PFSK-1 (cell line): ENCODE data around the gene ATOH8.

ENCODE experiments used
- FOXP2 ChIP-seq: optimal IDR thresholded peaks from 2 replicates; pipeline ENCODE3; 2011; ENCODE audit warnings: borderline replicate concordance, control low read depth, inconsistent platforms; ENCODE audit not compliant: insufficient read depth; ENCODE audit errors: extremely low read length, extremely low read depth
- POLR2AphosphoS5 ChIP-seq: IDR thresholded peaks from 2 replicates; pipeline ENCODE4 v1.6.1; 2012; ENCODE audit warnings: low read depth, mild to moderate bottlenecking, control low read depth, low read length, moderate library complexity
- SIN3A ChIP-seq: IDR thresholded peaks from 2 replicates; pipeline ENCODE4 v1.6.1; 2012; ENCODE audit warnings: mild to moderate bottlenecking, low read length, moderate library complexity, borderline replicate concordance; ENCODE audit not compliant: insufficient read depth
- TAF1 ChIP-seq: IDR thresholded peaks from 2 replicates; pipeline ENCODE4 v1.6.1; 2012; ENCODE audit warnings: low read length, control low read depth, borderline replicate concordance; ENCODE audit not compliant: insufficient read depth
- TF ChIP-seq, protein P1 (sequence below), 2 experiments: IDR thresholded peaks; 2 replicates each; pipeline versions ENCODE4 v1.6.1 to v1.8.0; 2011 to 2012; ENCODE audit warnings: low read depth in 2 of 2, low read length in 2 of 2, control low read depth in 1 of 2, inconsistent platforms in 1 of 2, mild to moderate bottlenecking in 1 of 2, moderate library complexity in 1 of 2; ENCODE audit not compliant: insufficient read depth in 1 of 2

ATOH8 gene

DNA sequence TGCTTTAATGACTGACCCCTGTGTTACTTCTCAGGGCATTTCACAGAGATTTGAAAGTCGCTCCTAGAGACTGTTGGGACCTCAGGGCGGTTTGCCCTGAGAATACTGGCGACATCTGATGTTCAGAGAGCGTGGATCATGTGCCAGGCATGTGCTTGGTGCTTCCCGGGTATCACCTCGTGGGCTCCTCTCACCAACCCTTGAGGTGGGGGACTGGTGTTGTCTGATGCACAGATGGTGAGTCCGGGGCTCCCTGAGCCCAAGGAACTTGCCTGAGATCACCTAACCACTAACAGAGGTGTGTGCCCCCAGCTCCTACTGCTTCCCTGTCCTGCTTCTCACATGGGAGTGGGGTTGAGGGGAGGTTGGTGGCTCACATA is 16.2 kb downstream of the ATOH8 start:
- TF ChIP-seq SIN3A = no peak
- TF ChIP-seq TAF1 = no peak
- TF ChIP-seq, protein P1, sequence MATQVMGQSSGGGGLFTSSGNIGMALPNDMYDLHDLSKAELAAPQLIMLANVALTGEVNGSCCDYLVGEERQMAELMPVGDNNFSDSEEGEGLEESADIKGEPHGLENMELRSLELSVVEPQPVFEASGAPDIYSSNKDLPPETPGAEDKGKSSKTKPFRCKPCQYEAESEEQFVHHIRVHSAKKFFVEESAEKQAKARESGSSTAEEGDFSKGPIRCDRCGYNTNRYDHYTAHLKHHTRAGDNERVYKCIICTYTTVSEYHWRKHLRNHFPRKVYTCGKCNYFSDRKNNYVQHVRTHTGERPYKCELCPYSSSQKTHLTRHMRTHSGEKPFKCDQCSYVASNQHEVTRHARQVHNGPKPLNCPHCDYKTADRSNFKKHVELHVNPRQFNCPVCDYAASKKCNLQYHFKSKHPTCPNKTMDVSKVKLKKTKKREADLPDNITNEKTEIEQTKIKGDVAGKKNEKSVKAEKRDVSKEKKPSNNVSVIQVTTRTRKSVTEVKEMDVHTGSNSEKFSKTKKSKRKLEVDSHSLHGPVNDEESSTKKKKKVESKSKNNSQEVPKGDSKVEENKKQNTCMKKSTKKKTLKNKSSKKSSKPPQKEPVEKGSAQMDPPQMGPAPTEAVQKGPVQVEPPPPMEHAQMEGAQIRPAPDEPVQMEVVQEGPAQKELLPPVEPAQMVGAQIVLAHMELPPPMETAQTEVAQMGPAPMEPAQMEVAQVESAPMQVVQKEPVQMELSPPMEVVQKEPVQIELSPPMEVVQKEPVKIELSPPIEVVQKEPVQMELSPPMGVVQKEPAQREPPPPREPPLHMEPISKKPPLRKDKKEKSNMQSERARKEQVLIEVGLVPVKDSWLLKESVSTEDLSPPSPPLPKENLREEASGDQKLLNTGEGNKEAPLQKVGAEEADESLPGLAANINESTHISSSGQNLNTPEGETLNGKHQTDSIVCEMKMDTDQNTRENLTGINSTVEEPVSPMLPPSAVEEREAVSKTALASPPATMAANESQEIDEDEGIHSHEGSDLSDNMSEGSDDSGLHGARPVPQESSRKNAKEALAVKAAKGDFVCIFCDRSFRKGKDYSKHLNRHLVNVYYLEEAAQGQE (IDR thresholded peaks at IDR 0.05; ENCODE audit: insufficient read depth in 1 of 2, low read depth in 2 of 2, low read length in 2 of 2) = no peak
- TF ChIP-seq POLR2AphosphoS5 = no peak
- TF ChIP-seq FOXP2 = no peak

DNA sequence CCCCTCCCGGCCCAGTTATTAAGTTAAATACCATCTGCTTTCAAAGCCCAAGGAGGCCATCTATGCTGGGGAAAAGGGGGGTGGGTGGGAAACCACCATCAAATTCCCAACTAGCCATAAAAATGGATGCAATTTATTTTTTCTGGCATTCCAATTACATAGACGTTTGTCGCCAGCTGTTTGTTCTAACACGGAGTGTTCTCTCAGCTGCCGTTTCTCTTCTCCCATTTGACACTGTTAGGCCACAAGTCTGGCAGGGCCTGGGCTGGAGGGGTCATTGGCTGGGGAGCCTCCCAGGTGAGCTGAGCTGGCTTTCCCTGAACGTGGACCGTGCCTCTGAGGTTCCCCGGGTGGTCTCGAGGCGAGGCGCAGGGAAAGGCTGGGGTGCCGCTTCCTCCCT is 16.6 kb downstream of the ATOH8 start:
- TF ChIP-seq, protein P1 (IDR thresholded peaks at IDR 0.05; ENCODE audit: insufficient read depth in 1 of 2, low read depth in 2 of 2, low read length in 2 of 2) = no peak
- TF ChIP-seq TAF1 = no peak

DNA sequence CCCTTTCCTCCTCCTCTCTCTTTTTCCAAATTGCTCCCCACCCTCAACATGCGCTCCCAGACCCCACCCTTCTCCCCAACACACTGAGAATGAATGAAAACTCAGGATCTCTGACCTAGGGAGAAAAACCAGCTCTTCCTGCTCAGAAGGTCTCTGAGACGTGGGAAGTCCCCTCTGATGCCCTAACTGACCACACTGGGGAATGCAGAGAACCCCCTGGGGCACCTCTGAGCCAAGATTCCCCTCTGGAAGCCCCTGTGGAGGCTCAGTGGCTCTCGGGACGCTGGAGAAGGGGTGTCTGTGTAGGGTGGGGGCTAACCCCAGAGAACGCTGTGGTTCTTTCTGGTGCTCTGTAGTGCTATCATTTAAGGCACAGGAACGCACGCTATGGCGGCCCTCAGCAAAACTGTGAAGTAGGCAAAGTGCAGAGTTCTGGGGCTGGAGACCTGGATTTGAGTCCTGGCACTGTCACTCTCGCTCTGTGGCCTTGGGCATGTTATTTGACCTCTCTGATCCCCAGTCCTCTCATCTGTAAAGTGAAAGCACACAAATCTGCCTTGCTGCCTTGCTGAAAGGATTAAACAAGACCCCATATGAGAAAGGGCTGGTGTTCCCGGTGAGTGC is 17.1 kb downstream of the ATOH8 start:
- TF ChIP-seq POLR2AphosphoS5 (no peak), FOXP2 (no peak), SIN3A (no peak), TAF1 (no peak)
- TF ChIP-seq, protein P1 (IDR thresholded peaks at IDR 0.05; ENCODE audit: insufficient read depth in 1 of 2, low read depth in 2 of 2, low read length in 2 of 2) = no peak

DNA sequence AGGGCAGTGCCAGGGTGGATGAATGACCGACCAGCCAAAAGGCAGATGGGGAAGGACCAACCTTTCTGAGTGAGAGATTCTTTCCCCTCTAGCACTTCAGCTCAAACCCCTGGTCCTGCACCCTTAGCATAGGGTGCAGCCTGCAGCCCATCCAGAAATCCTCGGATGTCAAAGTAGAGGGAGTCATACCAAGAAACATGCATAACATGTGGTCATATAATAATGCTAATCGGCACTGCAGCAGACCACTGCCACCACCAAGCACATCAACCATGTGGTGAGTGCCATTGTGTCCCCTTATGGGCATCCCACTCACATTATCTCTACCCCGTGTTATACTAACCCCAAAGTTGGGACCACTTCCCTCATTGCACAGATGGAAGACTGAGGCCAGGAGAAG is 17.7 kb downstream of the ATOH8 start:
- TF ChIP-seq TAF1 = no peak
- TF ChIP-seq SIN3A = no peak
- TF ChIP-seq POLR2AphosphoS5 = no peak
- no peak for TF ChIP-seq FOXP2
- TF ChIP-seq, protein P1 (IDR thresholded peaks at IDR 0.05; ENCODE audit: insufficient read depth in 1 of 2, low read depth in 2 of 2, low read length in 2 of 2) = no peak
